Measurements from ENCODE around the gene LRP10.

DNA sequence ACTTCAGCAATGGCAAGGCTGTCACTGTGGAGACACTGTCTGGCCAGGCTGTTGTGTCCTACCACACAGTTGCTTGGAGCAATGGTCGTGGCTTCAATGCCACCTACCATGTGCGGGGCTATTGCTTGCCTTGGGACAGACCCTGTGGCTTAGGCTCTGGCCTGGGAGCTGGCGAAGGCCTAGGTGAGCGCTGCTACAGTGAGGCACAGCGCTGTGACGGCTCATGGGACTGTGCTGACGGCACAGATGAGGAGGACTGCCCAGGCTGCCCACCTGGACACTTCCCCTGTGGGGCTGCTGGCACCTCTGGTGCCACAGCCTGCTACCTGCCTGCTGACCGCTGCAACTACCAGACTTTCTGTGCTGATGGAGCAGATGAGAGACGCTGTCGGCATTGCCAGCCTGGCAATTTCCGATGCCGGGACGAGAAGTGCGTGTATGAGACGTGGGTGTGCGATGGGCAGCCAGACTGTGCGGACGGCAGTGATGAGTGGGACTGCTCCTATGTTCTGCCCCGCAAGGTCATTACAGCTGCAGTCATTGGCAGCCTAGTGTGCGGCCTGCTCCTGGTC lies 4.3 kb downstream of the LRP10 start:
- no peak for TF ChIP-seq GATA2 (IDR thresholded peaks at IDR 0.05; ENCODE audit: low read depth, low read length)
- TF ChIP-seq GATA3 (IDR thresholded peaks at IDR 0.05; ENCODE audit: low read depth, low read length) = no peak

All from SH-SY5Y (cell line).